HG02981 (cell line): ENCODE measurements around the gene ADAMTSL5.
"Not testable (repeated sequence)": the region's sequence is repeated elsewhere in the genome, so short reads cannot be mapped to it uniquely, and the experiment has no call there.

Source experiments
- ATAC-seq: cut with Tn5 transposase; IDR thresholded peaks from one replicate; pipeline ENCODE4 v1.9.1; 2021; ENCODE audit warnings: mild to moderate bottlenecking, moderate library complexity; ENCODE audit not compliant: unreplicated experiment

Gene ADAMTSL5

GRCh38 chr19:1530856-1531255 is 18.0 kb upstream of the ADAMTSL5 start:
- not testable (repeated sequence) for ATAC-seq

- ATAC-seq = no peak
These were observed 16.6 kb upstream of the ADAMTSL5 start for GRCh38 chr19:1529430-1529816.

- no peak for ATAC-seq
These were observed 16.0 kb upstream of the ADAMTSL5 start for GRCh38 chr19:1528596-1529429.

GRCh38 chr19:1527650-1528309 is 15.0 kb upstream of the ADAMTSL5 start:
- no peak for ATAC-seq

- no peak for ATAC-seq
These were observed 14.3 kb upstream of the ADAMTSL5 start for GRCh38 chr19:1526979-1527649.

- no peak for ATAC-seq
These were observed 13.4 kb upstream of the ADAMTSL5 start for GRCh38 chr19:1526066-1526778.

GRCh38 chr19:1525343-1525742 is 12.5 kb upstream of the ADAMTSL5 start:
- ATAC-seq = no peak

- ATAC-seq = no peak
These were observed 12.1 kb upstream of the ADAMTSL5 start for GRCh38 chr19:1524972-1525325.

- ATAC-seq = no peak
These were observed 11.6 kb upstream of the ADAMTSL5 start for GRCh38 chr19:1524287-1524971.

- ATAC-seq = no peak
These were observed 10.8 kb upstream of the ADAMTSL5 start, which contains the start of gene PLK5 for GRCh38 chr19:1523412-1524286. TSS of gene PLK5 (plus strand) at chr19:1524077. CDS start at chr19:1526997, 2,920 bp downstream.

GRCh38 chr19:1522838-1523237 is 10.0 kb upstream of the ADAMTSL5 start:
- no peak for ATAC-seq

- no peak for ATAC-seq
These were observed 9.2 kb upstream of the ADAMTSL5 start for GRCh38 chr19:1522061-1522460.

GRCh38 chr19:1521636-1522035 is 8.8 kb upstream of the ADAMTSL5 start:
- ATAC-seq = no peak

- ATAC-seq = no peak
These were observed 7.5 kb upstream of the ADAMTSL5 start for GRCh38 chr19:1520203-1520780.

GRCh38 chr19:1519802-1520201 is 7.0 kb upstream of the ADAMTSL5 start:
- not testable (repeated sequence) for ATAC-seq

GRCh38 chr19:1518471-1518870 is 5.7 kb upstream of the ADAMTSL5 start:
- no peak for ATAC-seq

- ATAC-seq = no peak
These were observed 3.6 kb upstream of the ADAMTSL5 start for GRCh38 chr19:1516395-1516753.

GRCh38 chr19:1514986-1515721 is 2.3 kb upstream of the ADAMTSL5 start:
- ATAC-seq = no peak

- no peak for ATAC-seq
These were observed 1.5 kb upstream of the ADAMTSL5 start for GRCh38 chr19:1514295-1514661.
